K562 (cell line): Measurements from ENCODE around the gene DIP2A. TPM values are rescaled to one million over a fixed set of nuclear protein-coding genes. Genes with fewer than 3 reads are reported as not detected.
A peak's percentile ranks its signal among the peaks of the same experiment; 100 is the strongest.

Experiments
- ATAC-seq: fragments of 200-7000 bp; cut with Tn5 transposase; 3 replicates; pipeline ENCODE4 v1.9.1; 2020; ENCODE audit warnings: moderate library complexity
- BruUV-seq: library from RNA; stranded (reverse); fragments of 400-500 nt; replicated peaks from 2 replicates; lab custom pipeline; 2021; lab: Mats Ljungman, UMichigan
- CTCF ChIA-PET: fragments of 300-600 bp; formaldehyde crosslinking; extraction: SDS; loops from one replicate; lab custom pipeline; 2021; ENCODE audit warnings: low intra/inter-chr PET ratio; lab: Yijun Ruan, JAX
- POLR2A ChIA-PET: fragments of 300-600, 350-650 bp; sonication (Branson Sonifier 250); formaldehyde crosslinking; extraction: SDS; loops from one replicate; lab custom pipeline; 2021; ENCODE audit warnings: antibody characterized with exemption, inconsistent platforms; lab: Yijun Ruan, JAX
- DNase-seq, 4 experiments: peaks; one replicate each; pipeline versions ENCODE4 v3.0.0 to v3.0.0-alpha.2; 2011 to 2018; ENCODE audit warnings: low spot score in 3 of 4, mixed read lengths in 3 of 4; ENCODE audit errors: extremely low read depth in 1 of 4
- FAIRE-seq: peaks from 2 replicates; lab custom pipeline; 2011; peaks lifted over from hg19 to GRCh38; lab: Jason Lieb, UNC
- H2AFZ ChIP-seq: 2 replicates; pipeline ENCODE4 v1.6.0; 2011; ENCODE audit warnings: low read depth, low read length, control low read depth, inconsistent platforms
- H3K27ac ChIP-seq: fragments of 200-600 bp; 3 replicates; pipeline ENCODE4 v1.8.0; 2011; ENCODE audit warnings: low read depth, mild to moderate bottlenecking, control low read depth, inconsistent platforms, low read length, moderate library complexity, mixed read lengths; ENCODE audit errors: extremely low read depth
- H3K27me3 ChIP-seq, 2 experiments: fragments of 300-600 bp in 1 of 2; 2 replicates in 1 of 2; 3 replicates in 1 of 2; pipeline versions ENCODE4 v1.6.0 to v1.8.0; 2011; ENCODE audit warnings: inconsistent platforms in 2 of 2, low read length in 2 of 2, mild to moderate bottlenecking in 1 of 2, mixed read lengths in 1 of 2, moderate library complexity in 1 of 2; ENCODE audit not compliant: control insufficient read depth in 2 of 2, insufficient read depth in 2 of 2
- H3K36me3 ChIP-seq: fragments of 300-600 bp; 3 replicates; pipeline ENCODE4 v1.8.0; 2011; ENCODE audit warnings: mild to moderate bottlenecking, low read length, inconsistent platforms; ENCODE audit not compliant: control insufficient read depth, insufficient read depth
- H3K4me1 ChIP-seq, 2 experiments: fragments of 200-600 bp in 1 of 2; replicated peaks in 1 of 2; 2 replicates in 1 of 2; 3 replicates in 1 of 2; pipeline versions ENCODE4 v1.5.1 to v1.8.0; 2011; ENCODE audit warnings: inconsistent platforms in 2 of 2, low read length in 2 of 2, mild to moderate bottlenecking in 1 of 2, mixed read lengths in 1 of 2, moderate library complexity in 1 of 2; ENCODE audit not compliant: control insufficient read depth in 2 of 2, insufficient read depth in 2 of 2
- H3K4me2 ChIP-seq: 2 replicates; pipeline ENCODE4 v1.6.1; 2011; ENCODE audit warnings: low read length, control low read depth, inconsistent platforms, mixed read lengths; ENCODE audit not compliant: insufficient read depth
- H3K4me3 ChIP-seq: fragments of 200-600 bp; sonication (generic), shearing (Covaris generic); 2 replicates; pipeline ENCODE4 v1.5.1; 2016; ENCODE audit warnings: control low read depth, inconsistent platforms
- H3K79me2 ChIP-seq: fragments of 200-600 bp; 3 replicates; pipeline ENCODE4 v1.8.0; 2011; ENCODE audit warnings: low read length, inconsistent platforms; ENCODE audit not compliant: control insufficient read depth, insufficient read depth
- H3K9ac ChIP-seq, 2 experiments: 2 replicates each; pipeline versions ENCODE4 v1.6.0 to v1.6.1; 2011; ENCODE audit warnings: low read depth in 2 of 2, low read length in 2 of 2, control low read depth in 1 of 2, inconsistent platforms in 1 of 2, mild to moderate bottlenecking in 1 of 2, mixed read lengths in 1 of 2; ENCODE audit not compliant: insufficient read depth in 1 of 2
- H3K9me1 ChIP-seq: one replicate; pipeline ENCODE4 v1.6.0; 2011; ENCODE audit warnings: inconsistent platforms, mild to moderate bottlenecking, low read length, moderate library complexity; ENCODE audit not compliant: control insufficient read depth, insufficient read depth
- H3K9me3 ChIP-seq: replicated peaks from 2 replicates; pipeline ENCODE4 v1.5.1; 2011; ENCODE audit warnings: low read depth, low read length, inconsistent platforms; ENCODE audit not compliant: control insufficient read depth, insufficient read depth
- H4K20me1 ChIP-seq: replicated peaks from 2 replicates; pipeline ENCODE4 v1.6.1; 2011; ENCODE audit warnings: low read length, inconsistent platforms, mixed read lengths; ENCODE audit not compliant: control insufficient read depth, insufficient read depth
- DDX20 ChIP-seq: fragments of 450-650 bp; IDR thresholded peaks from 2 replicates; pipeline ENCODE4 v1.6.1; 2016; ENCODE audit warnings: missing genetic modification characterization, low read depth, mild to moderate bottlenecking, missing compliant biosample characterization, moderate library complexity
- ELF4 ChIP-seq: fragments of 450-650 bp; formaldehyde crosslinking; IDR thresholded peaks from 2 replicates; pipeline ENCODE4 v1.4.0; 2022; ENCODE audit warnings: missing genetic modification characterization
- EP300 ChIP-seq: IDR thresholded peaks from 2 replicates; pipeline ENCODE4 v1.6.1; 2012; ENCODE audit warnings: low read length, improper control_type of control experiment
- ETV6 ChIP-seq, 3 experiments: fragments of 150-350 bp in 1 of 3; sonication (generic) in 1 of 3; formaldehyde crosslinking in 1 of 3; IDR thresholded peaks; 2 replicates each; pipeline versions ENCODE4 v1.6.1 to v1.8.0; 2014 to 2022; ENCODE audit warnings: borderline replicate concordance in 2 of 3, low read depth in 2 of 3, antibody characterized with exemption in 1 of 3, low read length in 1 of 3, mild to moderate bottlenecking in 1 of 3, missing genetic modification reagents in 1 of 3
- GATAD2A ChIP-seq: fragments of 450-650 bp; IDR thresholded peaks from 2 replicates; pipeline ENCODE4 v1.6.1; 2017
- HNRNPK ChIP-seq: fragments of 200-400 bp; formaldehyde crosslinking; IDR thresholded peaks from one replicate; pipeline ENCODE4 v1.6.1; 2018; ENCODE audit warnings: mild to moderate bottlenecking, low read depth, low read length; ENCODE audit not compliant: poor library complexity, severe bottlenecking
- MLX ChIP-seq, 2 experiments: fragments of 450-650 bp in 1 of 2; sonication (generic) in 1 of 2; formaldehyde crosslinking; conservative IDR thresholded peaks; 2 replicates each; pipeline versions ENCODE4 v1.4.0 to v1.8.1; 2020 to 2022; ENCODE audit warnings: mild to moderate bottlenecking in 1 of 2, missing genetic modification reagents in 1 of 2
- NCOR1 ChIP-seq: fragments of 450-650 bp; IDR thresholded peaks from 2 replicates; pipeline ENCODE4 v1.6.1; 2016; ENCODE audit warnings: mild to moderate bottlenecking, moderate library complexity
- NR3C1 ChIP-seq: sonication (generic); formaldehyde crosslinking; IDR thresholded peaks from 2 replicates; pipeline ENCODE4 v1.8.1; 2022; ENCODE audit warnings: missing genetic modification reagents
- PRPF4 ChIP-seq: fragments of 200-400 bp; formaldehyde crosslinking; IDR thresholded peaks from one replicate; pipeline ENCODE4 v1.6.1; 2017; ENCODE audit warnings: low read length, low read depth, mild to moderate bottlenecking; ENCODE audit not compliant: insufficient read depth, poor library complexity, severe bottlenecking
- SP1 ChIP-seq: sonication (generic); formaldehyde crosslinking; IDR thresholded peaks from 2 replicates; pipeline ENCODE4 v1.8.1; 2022; ENCODE audit warnings: mild to moderate bottlenecking, missing genetic modification reagents
- ZNF121 ChIP-seq: sonication (generic); formaldehyde crosslinking; conservative IDR thresholded peaks from 2 replicates; pipeline ENCODE4 v1.8.0; 2022; ENCODE audit warnings: missing genetic modification reagents
- ZNF212 ChIP-seq: fragments of 450-650 bp; formaldehyde crosslinking; IDR thresholded peaks from 2 replicates; pipeline ENCODE4 v1.4.0; 2020; ENCODE audit warnings: mild to moderate bottlenecking
- WGBS: fragments of 100-300 bp; shearing (Covaris generic); methylation state at CpG from one replicate; pipeline ENCODE4 v1.1.6; 2016; ENCODE audit warnings: low coverage, mixed read lengths; ENCODE audit not compliant: insufficient coverage; ENCODE audit errors: missing lambda C conversion rate; 5-methylcytosine and 5-hydroxymethylcytosine counted together
- in situ Hi-C: fragments of 300-500 bp; cut with MboI; formaldehyde crosslinking; loops from 4 replicates; pipeline ENCODE4 v1.15.0; 2018; ENCODE audit warnings: inconsistent platforms, mixed read lengths
- intact Hi-C: fragments of 100-400 bp; cut with micrococcal nuclease; formaldehyde crosslinking; loops from 2 replicates; pipeline ENCODE4 v1.14.2; 2022
- polyA plus RNA-seq, 8 experiments: library from polyadenylated mRNA; depleted of rRNA in 4 of 8; stranded (reverse) in 5 of 8; unstranded in 3 of 8; fragments of >200 nt; fragmentation: Nextera tagmentation in 2 of 8; fragmentation: Illumina TruSeq in 1 of 8; extraction: Ambion mirVana in 2 of 8; extraction: Trizol in 1 of 8; gene quantifications; 2 replicates each; pipeline versions ENCODE4 v1.2.1 to v1.2.3, GENCODE V29; 2011 to 2014; ENCODE audit warnings: inconsistent platforms in 1 of 8, missing spikeins in 1 of 8
- total RNA-seq, 7 experiments: library from RNA; depleted of rRNA in 6 of 7; stranded (reverse); fragments of >200 nt in 6 of 7; fragmentation: Illumina TruSeq in 2 of 7; extraction: Trizol in 2 of 7; gene quantifications; 2 replicates each; pipeline versions ENCODE4 v1.2.1 to v1.2.3, GENCODE V29; 2011 to 2021; ENCODE audit warnings: low replicate concordance in 1 of 7
- TF ChIP-seq, protein P1 (sequence below): fragments of 450-650 bp; IDR thresholded peaks from 2 replicates; pipeline ENCODE4 v1.6.1; 2017; ENCODE audit warnings: mild to moderate bottlenecking, moderate library complexity

DIP2A gene
- total and polyA plus RNA-seq, 9 of the 15 experiments (the other 6 are each of a cell fraction or from before 2014, with no cell fraction given), result 4.3 to 34.5 (median 20.3) TPM

DNA sequence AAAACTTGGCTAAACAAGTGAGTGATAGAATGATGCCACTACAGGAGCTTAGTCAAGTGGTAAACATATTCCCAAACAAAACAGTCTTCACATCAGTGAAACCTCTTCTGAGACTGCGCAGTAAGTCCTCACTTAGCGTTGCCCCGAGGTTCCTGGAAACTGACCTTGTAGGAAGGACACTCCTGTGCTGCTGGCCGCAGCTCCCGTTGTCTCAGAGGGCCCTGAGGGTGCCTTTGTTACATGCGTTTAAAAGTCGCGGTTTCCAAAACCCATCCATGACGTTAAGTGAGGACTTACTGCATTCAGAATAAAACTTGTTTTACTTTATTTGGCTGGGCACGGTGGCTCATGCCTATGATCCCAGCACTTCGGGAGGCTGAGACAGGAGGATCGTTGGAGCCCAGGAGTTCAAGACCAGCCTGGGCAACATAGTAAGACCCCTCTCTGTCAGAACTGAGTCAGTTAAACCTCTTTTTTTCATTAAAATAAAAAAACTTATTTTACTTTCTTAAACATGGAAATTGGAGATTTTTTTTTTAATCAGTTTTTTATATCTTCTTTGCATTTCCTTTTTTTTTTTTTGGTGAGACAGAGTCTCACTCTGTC, 36.0 kb upstream of the DIP2A start:
- DNase-seq, result no peak
- Histone ChIP-seq H3K4me2 (no peak overlapping the region), H3K27me3 (no peaks in the 10 kb centered on the region), H3K4me3 (no peak overlapping the region), H2AFZ (no peak overlapping the region), H3K9ac (no peak overlapping the region), H3K4me1 (peaks cover 0 to 16% of the 10 kb centered on the region in 2 experiments; a peak in 1 of 5 replicates), H3K9me3 (no peaks in the 10 kb centered on the region), H3K27ac (no peak overlapping the region), H3K36me3 (peaks cover 57% of the 10 kb centered on the region), H4K20me1 (no peaks in the 10 kb centered on the region), H3K79me2 (no peaks in the 10 kb centered on the region), H3K9me1 (no peaks in the 10 kb centered on the region)
- intact Hi-C loops (no loop called here), in situ Hi-C loops (no loop called here)
- 94% methylated on average over 12 of the region's 12 CpGs for WGBS
- POLR2A ChIA-PET, result interaction anchor here (0.6 kb wide), 1 partner anchor 34 kb away, joined by 3 read pairs; no protein-coding TSS in a partner anchor
- no TSS peak for BruUV-seq
- CTCF ChIA-PET, result no interaction called here
- FAIRE-seq, result peak; percentile 79
- TF ChIP-seq GATAD2A, result no peak
- no peak for TF ChIP-seq SP1 (CRISPR knock-in tag)
- peak; percentile 27; the same call in 1 of the 2 replicates for TF ChIP-seq ZNF121
- ATAC-seq, result no peak

GRCh38 chr21:46423546-46424038, 35.1 kb upstream of the DIP2A start:
- intact Hi-C loops, result no loop called here
- FAIRE-seq, result peak; percentile 54
- H3K4me1 ChIP-seq, result peaks cover 0 to 16% of the 10 kb centered on the region in 2 experiments; a peak in 1 of 5 replicates
- H3K9me3 ChIP-seq, result no peaks in the 10 kb centered on the region
- ChIA-PET POLR2A (no interaction called here), CTCF (no interaction called here)
- H3K4me3 ChIP-seq, result no peak overlapping the region
- no peak overlapping the region for H2AFZ ChIP-seq
- peaks cover 59% of the 10 kb centered on the region for H3K36me3 ChIP-seq
- 60% methylated on average over 1 of the region's 1 CpG for WGBS
- BruUV-seq, result no TSS peak
- H3K79me2 ChIP-seq, result no peaks in the 10 kb centered on the region
- in situ Hi-C loops, result no loop called here
- no peak overlapping the region for H3K27ac ChIP-seq
- no peak overlapping the region for H3K4me2 ChIP-seq
- H4K20me1 ChIP-seq, result no peaks in the 10 kb centered on the region
- H3K27me3 ChIP-seq, result no peaks in the 10 kb centered on the region
- no peaks in the 10 kb centered on the region for H3K9me1 ChIP-seq
- ATAC-seq, result no peak
- H3K9ac ChIP-seq, result peak overlapping the region in 1 of 2 experiments; percentile 70; a peak in 1 of 4 replicates
- DNase-seq, result peak in 1 of 4 experiments; percentile 29
- TF ChIP-seq MLX (CRISPR knock-in tag; conservative IDR thresholded peaks at IDR 0.05) (no peak), EP300 (no peak), ETV6 (IDR thresholded peaks at IDR 0.05; ENCODE audit: borderline replicate concordance in 1 of 2, low read depth in 2 of 2, low read length in 1 of 2) (no peak), ETV6 (CRISPR knock-in tag; IDR thresholded peaks at IDR 0.05; ENCODE audit: borderline replicate concordance) (no peak), NCOR1 (no peak), ZNF212 (no peak), PRPF4 (no peak), DDX20 (tag) (no peak), NR3C1 (CRISPR knock-in tag) (no peak), ELF4 (CRISPR knock-in tag) (no peak), HNRNPK (peak; percentile 88)
- TF ChIP-seq, protein P1, sequence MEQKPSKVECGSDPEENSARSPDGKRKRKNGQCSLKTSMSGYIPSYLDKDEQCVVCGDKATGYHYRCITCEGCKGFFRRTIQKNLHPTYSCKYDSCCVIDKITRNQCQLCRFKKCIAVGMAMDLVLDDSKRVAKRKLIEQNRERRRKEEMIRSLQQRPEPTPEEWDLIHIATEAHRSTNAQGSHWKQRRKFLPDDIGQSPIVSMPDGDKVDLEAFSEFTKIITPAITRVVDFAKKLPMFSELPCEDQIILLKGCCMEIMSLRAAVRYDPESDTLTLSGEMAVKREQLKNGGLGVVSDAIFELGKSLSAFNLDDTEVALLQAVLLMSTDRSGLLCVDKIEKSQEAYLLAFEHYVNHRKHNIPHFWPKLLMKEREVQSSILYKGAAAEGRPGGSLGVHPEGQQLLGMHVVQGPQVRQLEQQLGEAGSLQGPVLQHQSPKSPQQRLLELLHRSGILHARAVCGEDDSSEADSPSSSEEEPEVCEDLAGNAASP, result no peak
